Measurements from ENCODE around the gene ST3GAL3. TPM values are rescaled to one million over a fixed set of nuclear protein-coding genes. Genes with fewer than 3 reads are reported as not detected.

Gene ST3GAL3
- total RNA-seq, 1 experiment from 2014 or later: 8.6 TPM

GRCh38 chr1:43687301-43688108 is 19.8 kb upstream of the ST3GAL3 start (continued):
- TF ChIP-seq, protein P1, sequence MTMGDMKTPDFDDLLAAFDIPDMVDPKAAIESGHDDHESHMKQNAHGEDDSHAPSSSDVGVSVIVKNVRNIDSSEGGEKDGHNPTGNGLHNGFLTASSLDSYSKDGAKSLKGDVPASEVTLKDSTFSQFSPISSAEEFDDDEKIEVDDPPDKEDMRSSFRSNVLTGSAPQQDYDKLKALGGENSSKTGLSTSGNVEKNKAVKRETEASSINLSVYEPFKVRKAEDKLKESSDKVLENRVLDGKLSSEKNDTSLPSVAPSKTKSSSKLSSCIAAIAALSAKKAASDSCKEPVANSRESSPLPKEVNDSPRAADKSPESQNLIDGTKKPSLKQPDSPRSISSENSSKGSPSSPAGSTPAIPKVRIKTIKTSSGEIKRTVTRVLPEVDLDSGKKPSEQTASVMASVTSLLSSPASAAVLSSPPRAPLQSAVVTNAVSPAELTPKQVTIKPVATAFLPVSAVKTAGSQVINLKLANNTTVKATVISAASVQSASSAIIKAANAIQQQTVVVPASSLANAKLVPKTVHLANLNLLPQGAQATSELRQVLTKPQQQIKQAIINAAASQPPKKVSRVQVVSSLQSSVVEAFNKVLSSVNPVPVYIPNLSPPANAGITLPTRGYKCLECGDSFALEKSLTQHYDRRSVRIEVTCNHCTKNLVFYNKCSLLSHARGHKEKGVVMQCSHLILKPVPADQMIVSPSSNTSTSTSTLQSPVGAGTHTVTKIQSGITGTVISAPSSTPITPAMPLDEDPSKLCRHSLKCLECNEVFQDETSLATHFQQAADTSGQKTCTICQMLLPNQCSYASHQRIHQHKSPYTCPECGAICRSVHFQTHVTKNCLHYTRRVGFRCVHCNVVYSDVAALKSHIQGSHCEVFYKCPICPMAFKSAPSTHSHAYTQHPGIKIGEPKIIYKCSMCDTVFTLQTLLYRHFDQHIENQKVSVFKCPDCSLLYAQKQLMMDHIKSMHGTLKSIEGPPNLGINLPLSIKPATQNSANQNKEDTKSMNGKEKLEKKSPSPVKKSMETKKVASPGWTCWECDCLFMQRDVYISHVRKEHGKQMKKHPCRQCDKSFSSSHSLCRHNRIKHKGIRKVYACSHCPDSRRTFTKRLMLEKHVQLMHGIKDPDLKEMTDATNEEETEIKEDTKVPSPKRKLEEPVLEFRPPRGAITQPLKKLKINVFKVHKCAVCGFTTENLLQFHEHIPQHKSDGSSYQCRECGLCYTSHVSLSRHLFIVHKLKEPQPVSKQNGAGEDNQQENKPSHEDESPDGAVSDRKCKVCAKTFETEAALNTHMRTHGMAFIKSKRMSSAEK (CRISPR knock-in tag; IDR thresholded peaks at IDR 0.05; ENCODE audit: borderline replicate concordance): no peak
- TF ChIP-seq SMAD3 (CRISPR knock-in tag; IDR thresholded peaks at IDR 0.05; ENCODE audit: borderline replicate concordance): no peak

GRCh38 chr1:43688109-43688387 is 19.3 kb upstream of the ST3GAL3 start:
- Mint-ChIP-seq H3K27ac (no peak overlapping the region), H3K27me3 (ENCODE audit: low read depth) (no peaks in the 10 kb centered on the region), H3K36me3 (peaks cover 98% of the 10 kb centered on the region), H3K9me3 (no peaks in the 10 kb centered on the region), H3K4me1 (no peaks in the 10 kb centered on the region), H3K4me3 (no peak overlapping the region)
- no peak for DNase-seq (ENCODE audit: low spot score)
- no peak for ATAC-seq
- ChIA-PET POLR2A (no interaction called here), CTCF (interaction anchor here (0.8 kb wide), 2 partner anchors 29 to 35 kb away, joined by 3 read pairs; no protein-coding TSS in a partner anchor)
- TF ChIP-seq ZNF121 (CRISPR knock-in tag; IDR thresholded peaks at IDR 0.05) (peak; percentile 89; the same call in 1 of the 2 replicates), ZNF317 (CRISPR knock-in tag; IDR thresholded peaks at IDR 0.05; ENCODE audit: borderline replicate concordance, low read depth) (no peak)

DNA sequence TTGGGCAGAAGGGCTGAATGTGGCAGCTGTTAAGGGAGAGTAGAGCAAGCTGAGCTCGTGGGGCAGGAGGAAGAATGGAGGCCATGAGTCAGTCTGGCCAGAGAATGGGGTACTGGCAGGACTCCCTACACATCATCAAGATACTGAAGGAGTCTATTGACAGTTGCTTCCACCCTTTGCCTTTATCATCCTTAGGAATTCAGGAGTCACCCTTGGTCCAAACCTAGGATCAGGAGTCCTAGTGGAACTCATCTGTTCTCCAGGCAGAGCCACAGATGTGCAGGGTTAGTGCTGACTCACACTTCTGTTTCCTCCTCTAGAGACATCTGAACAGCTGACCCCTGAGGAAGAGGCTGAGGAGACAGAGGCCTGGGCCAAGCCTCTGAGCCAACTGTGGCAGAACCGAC is 18.7 kb upstream of the ST3GAL3 start:
- no peak for DNase-seq (ENCODE audit: low spot score)
- no peak for ATAC-seq
- peak overlapping the region; percentile 38; the same call in 1 of the 2 replicates for H3K27ac Mint-ChIP-seq
- POLR2A ChIA-PET: no interaction called here
- CTCF ChIA-PET: interaction anchor here (0.8 kb wide), 2 partner anchors 29 to 36 kb away, joined by 3 read pairs; no protein-coding TSS in a partner anchor
- H3K4me3 Mint-ChIP-seq: no peak overlapping the region
- H3K4me1 Mint-ChIP-seq: no peaks in the 10 kb centered on the region
- no peaks in the 10 kb centered on the region for H3K9me3 Mint-ChIP-seq
- no peaks in the 10 kb centered on the region for H3K27me3 Mint-ChIP-seq (ENCODE audit: low read depth)
- H3K36me3 Mint-ChIP-seq: peaks cover 97% of the 10 kb centered on the region
- TF ChIP-seq E2F5 (CRISPR knock-in tag; IDR thresholded peaks at IDR 0.05) (no peak), MXD4 (CRISPR knock-in tag; IDR thresholded peaks at IDR 0.05; ENCODE audit: borderline replicate concordance) (no peak), TCF7 (CRISPR knock-in tag; IDR thresholded peaks at IDR 0.05; ENCODE audit: low read depth) (no peak)
- TF ChIP-seq, protein P2, sequence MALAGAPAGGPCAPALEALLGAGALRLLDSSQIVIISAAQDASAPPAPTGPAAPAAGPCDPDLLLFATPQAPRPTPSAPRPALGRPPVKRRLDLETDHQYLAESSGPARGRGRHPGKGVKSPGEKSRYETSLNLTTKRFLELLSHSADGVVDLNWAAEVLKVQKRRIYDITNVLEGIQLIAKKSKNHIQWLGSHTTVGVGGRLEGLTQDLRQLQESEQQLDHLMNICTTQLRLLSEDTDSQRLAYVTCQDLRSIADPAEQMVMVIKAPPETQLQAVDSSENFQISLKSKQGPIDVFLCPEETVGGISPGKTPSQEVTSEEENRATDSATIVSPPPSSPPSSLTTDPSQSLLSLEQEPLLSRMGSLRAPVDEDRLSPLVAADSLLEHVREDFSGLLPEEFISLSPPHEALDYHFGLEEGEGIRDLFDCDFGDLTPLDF (CRISPR knock-in tag; IDR thresholded peaks at IDR 0.05): no peak
- TF ChIP-seq, protein P3, sequence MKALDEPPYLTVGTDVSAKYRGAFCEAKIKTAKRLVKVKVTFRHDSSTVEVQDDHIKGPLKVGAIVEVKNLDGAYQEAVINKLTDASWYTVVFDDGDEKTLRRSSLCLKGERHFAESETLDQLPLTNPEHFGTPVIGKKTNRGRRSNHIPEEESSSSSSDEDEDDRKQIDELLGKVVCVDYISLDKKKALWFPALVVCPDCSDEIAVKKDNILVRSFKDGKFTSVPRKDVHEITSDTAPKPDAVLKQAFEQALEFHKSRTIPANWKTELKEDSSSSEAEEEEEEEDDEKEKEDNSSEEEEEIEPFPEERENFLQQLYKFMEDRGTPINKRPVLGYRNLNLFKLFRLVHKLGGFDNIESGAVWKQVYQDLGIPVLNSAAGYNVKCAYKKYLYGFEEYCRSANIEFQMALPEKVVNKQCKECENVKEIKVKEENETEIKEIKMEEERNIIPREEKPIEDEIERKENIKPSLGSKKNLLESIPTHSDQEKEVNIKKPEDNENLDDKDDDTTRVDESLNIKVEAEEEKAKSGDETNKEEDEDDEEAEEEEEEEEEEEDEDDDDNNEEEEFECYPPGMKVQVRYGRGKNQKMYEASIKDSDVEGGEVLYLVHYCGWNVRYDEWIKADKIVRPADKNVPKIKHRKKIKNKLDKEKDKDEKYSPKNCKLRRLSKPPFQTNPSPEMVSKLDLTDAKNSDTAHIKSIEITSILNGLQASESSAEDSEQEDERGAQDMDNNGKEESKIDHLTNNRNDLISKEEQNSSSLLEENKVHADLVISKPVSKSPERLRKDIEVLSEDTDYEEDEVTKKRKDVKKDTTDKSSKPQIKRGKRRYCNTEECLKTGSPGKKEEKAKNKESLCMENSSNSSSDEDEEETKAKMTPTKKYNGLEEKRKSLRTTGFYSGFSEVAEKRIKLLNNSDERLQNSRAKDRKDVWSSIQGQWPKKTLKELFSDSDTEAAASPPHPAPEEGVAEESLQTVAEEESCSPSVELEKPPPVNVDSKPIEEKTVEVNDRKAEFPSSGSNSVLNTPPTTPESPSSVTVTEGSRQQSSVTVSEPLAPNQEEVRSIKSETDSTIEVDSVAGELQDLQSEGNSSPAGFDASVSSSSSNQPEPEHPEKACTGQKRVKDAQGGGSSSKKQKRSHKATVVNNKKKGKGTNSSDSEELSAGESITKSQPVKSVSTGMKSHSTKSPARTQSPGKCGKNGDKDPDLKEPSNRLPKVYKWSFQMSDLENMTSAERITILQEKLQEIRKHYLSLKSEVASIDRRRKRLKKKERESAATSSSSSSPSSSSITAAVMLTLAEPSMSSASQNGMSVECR (CRISPR knock-in tag; IDR thresholded peaks at IDR 0.05; ENCODE audit: borderline replicate concordance): no peak
- TF ChIP-seq, protein P1 (CRISPR knock-in tag; IDR thresholded peaks at IDR 0.05; ENCODE audit: borderline replicate concordance): no peak
- TF ChIP-seq, protein P4, sequence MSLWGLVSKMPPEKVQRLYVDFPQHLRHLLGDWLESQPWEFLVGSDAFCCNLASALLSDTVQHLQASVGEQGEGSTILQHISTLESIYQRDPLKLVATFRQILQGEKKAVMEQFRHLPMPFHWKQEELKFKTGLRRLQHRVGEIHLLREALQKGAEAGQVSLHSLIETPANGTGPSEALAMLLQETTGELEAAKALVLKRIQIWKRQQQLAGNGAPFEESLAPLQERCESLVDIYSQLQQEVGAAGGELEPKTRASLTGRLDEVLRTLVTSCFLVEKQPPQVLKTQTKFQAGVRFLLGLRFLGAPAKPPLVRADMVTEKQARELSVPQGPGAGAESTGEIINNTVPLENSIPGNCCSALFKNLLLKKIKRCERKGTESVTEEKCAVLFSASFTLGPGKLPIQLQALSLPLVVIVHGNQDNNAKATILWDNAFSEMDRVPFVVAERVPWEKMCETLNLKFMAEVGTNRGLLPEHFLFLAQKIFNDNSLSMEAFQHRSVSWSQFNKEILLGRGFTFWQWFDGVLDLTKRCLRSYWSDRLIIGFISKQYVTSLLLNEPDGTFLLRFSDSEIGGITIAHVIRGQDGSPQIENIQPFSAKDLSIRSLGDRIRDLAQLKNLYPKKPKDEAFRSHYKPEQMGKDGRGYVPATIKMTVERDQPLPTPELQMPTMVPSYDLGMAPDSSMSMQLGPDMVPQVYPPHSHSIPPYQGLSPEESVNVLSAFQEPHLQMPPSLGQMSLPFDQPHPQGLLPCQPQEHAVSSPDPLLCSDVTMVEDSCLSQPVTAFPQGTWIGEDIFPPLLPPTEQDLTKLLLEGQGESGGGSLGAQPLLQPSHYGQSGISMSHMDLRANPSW (CRISPR knock-in tag; conservative IDR thresholded peaks at IDR 0.05; ENCODE audit: low read depth): no peak

Measured in WTC11 (cell line).